Activated effector memory CD4-positive, alpha-beta T cell treated with Interleukin-2 at 50 U/mL for 16 hours (primary cell): ENCODE measurements around the gene NOP16.

ENCODE experiments used
- DNase-seq: peaks from one replicate; pipeline ENCODE4 v3.0.0-alpha.2; 2020

NOP16 gene

DNA sequence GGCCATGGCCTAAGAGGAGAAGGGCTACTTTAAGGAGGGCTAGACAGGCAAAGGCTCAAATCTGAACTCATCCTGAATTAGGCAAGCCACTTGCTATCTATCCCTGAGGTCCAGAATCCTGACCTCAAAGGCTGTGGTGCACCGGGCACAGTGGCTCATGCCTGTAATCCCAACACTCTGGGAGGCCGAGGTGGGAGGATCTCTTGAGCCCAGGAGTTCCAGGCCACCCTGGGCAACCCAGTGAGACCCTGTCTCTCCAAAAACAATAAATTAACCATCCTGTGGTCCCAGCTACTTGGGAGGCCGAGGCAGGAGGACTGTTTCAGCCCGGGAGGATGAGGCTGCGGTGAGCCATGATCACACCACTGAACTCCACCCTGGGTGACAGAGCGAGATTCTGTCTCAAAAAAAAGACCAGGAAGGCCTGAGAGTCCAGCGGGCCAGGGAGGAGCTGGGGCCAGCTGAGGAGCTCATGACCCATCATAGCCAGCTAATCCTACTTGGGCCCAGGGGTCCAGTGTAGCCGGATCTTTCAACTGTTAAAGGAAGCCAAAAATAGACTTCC, 4.0 kb downstream of the NOP16 start:
- no peak for DNase-seq

DNA sequence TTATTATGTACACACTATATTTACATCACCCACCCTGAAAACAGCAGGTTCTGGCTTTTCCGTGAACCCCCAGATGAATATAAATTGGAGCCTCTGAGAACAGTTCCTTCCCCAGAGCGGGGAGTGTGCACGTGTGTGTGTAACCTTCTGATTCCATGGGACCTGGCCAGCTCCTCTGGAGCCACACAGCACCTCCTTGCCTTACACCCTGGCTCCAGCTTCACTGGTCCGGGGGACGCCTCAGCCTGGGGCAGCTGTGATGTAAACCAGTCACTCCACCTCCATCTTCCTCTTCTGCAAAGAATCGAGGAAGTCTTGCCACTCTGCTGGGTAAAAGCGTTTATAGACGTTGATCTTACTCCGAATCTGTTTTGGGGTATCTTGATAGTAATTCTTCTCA, 4.4 kb downstream of the NOP16 start:
- no peak for DNase-seq

DNA sequence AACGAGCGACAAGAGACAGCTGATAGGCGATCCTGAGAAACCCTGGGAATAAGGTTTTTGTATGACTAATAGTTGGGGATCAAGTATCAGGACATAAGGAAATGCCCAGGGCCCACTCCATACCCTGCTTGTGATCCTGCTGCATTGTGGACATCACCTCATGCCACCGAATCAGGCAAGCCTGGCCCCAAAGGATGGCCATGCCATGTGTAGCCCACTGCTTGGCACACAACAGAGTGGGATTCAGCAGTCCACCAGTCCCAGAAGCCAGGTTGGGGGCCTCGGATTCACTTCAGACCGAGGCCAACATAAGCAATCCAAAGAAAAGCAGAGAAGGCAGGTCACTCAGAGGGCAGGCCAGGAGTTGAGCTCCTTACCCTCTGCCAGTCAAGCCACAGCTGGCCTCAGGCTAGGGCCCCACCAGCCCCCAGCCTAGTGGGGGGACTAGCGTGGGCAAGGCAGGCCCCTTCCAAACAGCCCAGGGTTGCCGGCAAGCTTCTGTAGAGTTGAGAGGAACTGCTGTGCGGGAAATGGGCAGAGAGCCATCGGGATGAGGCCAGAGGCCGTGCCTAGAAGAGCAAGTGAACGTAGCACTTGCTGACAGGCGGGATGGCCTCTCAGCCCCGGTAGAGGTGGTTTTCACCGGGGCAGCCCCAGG, 5.0 kb downstream of the NOP16 start:
- DNase-seq = no peak

DNA sequence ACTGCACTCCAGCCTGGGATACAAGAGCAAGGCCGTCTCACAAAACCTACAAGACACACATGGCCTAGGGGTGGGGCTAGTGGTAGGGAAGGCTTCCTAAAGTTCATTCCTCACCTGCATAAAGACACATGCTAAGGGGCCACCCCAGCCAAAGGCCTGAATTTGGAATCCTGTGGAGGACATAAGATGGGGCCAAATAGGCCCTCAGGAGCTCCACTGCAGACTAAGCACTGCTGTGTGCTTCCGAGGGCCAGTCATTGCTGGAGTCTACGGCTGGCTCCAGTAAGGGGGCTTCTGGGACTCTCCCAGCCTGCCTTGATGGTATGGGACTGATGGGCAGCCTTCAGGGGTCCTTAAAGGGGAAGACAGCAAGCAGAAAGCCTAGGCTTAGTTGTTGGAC, 5.7 kb downstream of the NOP16 start:
- no peak for DNase-seq

DNA sequence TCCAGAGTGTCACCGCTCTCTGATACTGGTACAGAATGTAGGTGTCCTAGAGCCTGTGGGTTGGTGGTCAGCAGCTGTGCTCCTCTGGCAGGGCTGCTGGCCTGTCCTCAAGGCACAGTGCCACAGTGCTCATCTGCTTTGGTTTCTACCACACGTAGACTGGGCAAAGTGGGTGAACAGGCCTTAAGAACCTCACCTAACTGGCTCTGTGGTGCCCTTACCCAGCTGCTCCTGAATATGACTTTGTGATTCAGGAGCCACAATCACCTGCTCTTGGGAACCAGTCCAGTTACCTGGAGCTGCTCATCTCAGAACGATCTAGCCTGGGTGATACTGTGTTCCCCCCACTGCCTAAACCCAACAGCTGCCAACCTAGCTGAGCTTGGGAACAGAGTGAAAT, 6.4 kb downstream of the NOP16 start:
- DNase-seq = no peak

DNA sequence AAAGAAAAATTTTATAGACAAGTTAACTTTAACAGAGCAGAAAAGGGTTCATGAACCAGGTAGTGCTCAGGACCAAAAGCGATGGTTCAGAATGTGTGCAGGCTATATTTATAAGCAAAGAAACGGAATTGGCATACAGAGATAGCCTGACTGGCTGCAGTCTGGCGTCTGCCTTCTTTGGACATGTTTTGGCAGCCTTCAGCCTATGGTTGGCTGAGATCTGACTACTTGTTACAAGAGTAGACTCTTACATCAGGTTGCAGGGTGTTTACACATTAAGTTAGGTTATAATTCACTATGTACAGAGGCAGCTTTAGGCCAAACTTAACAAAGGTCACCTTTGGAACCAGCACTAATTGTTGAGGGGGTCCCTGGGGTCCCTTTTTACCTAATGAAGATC, 7.0 kb downstream of the NOP16 start:
- DNase-seq = no peak

DNA sequence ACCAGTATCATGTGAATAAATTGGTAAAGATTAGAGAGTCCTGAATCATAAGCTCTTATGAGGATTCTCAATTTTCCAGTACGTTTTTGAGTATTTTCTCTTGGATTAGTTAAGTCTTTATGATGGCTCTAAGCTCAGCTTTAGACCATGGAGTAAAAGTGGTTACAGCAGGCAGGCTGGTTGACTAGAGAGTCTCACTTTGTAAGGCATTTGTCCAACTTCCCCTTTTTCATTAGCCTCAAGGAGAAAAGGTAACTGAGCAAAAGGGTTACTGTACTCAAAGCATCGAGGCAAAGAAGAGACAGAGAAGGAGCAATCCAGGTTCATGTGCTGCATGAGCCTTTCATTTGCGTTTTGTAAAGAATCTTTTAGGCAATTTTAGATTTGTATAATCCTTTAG, 8.5 kb downstream of the NOP16 start:
- DNase-seq = no peak

DNA sequence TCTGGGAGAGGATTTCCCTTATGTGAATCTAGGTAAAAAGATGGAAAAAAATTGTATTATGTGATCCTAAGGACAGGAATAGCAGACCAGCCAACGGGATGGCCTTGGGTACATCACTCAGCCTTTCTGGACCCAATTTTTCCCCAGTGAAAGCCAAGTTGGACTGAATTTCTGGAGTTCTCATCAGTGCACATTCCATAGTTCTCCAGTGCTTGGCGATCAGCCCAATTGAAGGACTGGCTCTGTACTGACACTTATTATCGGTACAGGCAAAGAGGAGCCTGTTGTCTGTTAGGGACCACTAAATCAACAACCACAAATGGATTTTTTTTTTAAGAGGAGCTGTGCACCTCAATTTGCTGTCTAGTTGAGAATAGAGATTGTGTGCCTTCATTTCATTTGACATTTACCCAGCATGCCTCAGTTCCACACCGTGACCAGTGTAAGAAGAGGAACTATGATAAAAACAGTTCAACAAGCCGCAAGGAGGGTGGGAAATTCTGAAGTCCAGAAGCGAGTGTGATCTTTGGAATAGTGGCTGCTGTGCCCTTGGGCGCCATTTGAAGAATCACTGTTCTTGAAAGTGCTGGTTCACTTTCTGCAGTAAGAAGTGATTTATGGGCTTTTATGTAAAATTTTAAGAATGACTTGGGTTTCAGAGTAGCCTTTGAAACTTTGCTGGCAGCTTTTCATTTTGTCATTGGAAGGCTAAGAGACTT, 15.1 kb downstream of the NOP16 start:
- no peak for DNase-seq

DNA sequence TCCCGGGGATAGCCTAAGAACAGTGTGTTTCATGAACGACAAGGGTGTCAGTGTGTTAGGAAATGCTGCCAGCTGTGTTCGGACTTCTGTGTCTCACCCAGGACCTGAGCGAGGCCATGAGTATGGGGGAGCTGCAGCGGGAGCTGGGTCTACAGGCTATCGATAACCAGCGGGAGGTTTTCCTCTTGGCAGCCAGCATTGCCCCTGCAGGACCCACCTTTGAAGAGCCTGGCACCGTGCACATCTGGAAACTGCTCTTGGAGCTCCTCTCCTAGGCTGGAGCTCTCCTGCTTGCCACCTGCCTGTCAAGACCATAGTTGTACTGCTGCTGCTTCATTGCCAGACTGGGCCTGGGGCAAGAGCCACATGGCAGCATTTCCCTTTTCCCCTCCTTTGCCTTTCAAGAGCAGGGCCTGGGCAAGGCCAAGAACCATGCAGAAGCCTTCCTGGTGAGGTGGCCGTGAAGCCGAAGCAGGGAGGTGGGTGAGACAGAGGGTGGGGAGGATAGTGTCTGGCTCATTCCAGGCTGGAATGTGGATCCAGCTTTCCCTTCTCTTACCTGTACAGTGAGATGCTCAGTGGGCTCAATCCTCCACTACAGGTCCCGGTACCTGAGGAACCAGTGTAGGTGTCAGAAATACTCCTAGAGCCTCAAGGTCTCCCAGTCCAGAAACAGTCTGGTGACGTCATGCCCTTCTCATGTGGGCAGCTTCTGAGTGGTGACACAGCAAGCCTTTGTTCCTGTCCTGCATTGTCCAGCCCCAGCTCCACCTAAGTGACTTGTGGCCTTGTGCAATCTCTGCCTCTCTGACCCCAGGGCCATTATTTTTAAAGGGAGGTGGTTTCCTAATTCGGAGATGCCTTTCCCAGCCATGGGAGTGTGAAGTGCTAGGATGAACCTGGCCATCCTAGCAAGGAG, 16.5 kb downstream of the NOP16 start:
- DNase-seq = no peak

DNA sequence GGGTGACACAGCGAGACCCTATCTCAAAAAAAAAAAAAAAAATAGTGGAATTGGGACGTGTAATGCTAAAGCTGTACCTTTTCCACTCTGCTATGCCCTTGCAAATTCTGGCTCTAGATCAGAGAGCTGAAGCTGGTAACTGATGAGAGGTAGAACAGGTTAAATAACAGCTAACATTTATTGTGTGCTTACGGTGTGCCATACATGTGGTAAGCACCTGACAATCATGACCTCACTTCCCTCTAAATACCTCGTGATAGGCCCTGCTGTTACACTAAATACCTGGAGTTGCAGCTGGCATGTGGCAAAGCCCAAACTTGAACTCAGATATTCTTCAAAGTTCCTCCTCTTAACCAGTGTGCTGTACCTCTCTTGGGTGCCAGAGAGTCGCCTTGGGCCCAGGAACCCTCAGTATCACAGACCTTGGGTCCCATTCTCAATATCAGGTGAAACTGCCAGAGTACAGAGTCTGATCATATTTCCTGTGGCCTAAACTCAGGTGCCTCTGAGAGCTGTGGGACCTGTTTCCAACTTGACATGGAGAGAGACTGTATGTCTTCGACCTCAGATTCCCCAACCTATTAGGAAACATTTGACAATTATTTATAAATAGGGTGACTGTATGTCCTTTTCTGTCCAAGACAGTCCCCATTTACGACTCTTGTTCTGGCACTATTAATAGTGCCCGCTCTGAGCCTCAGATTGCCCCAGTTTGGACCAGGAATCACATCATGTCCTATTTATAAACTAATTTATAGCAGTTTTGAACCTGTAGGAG, 18.3 kb downstream of the NOP16 start:
- no peak for DNase-seq

DNA sequence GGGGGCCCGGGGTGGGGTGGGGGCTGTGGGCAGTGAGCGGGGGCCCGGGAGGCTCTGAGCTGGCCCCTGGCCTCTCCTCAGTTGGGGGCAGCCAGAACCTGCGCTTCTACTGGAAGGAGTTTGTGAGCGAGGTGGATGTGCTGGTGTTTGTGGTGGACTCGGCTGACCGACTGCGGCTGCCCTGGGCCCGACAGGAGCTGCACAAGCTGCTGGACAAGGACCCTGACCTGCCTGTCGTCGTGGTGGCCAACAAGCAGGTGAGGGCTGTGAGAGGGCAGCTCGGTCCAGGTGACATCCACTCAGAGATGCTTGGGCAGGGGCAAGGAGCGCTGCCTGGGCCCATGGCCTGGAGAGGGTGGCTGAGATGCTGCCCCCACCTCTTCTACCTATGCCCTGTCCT, 19.7 kb downstream of the NOP16 start:
- DNase-seq = no peak

DNA sequence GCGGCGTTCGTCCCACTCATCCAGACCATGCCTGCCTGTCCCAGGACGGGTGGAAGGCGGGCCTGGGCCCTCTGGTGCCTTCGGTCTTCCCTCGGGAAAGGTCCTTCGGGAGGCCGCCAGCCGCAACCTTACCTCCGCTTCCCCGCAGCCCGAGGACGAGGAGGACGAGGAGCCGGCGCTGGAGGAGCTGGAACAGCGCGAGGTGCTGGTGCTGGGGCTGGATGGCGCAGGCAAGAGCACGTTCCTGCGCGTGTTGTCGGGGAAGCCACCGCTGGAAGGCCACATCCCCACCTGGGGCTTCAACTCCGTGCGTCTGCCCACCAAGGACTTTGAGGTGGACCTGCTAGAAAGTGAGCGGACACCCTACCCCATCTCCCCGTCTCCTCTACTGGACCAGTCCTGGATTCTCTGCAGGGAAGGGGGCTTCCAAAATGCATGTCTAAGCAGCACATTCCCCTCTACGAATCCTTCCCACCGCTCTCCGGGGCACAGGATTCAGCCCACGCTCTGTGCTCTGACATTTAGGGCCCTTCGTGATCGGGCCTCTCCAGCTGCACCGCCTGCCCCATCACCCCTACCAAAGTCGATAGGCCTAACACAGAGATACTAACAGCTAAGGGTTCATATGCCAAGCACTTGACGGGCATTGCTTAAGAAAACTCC, 22.0 kb downstream of the NOP16 start:
- no peak for DNase-seq

DNA sequence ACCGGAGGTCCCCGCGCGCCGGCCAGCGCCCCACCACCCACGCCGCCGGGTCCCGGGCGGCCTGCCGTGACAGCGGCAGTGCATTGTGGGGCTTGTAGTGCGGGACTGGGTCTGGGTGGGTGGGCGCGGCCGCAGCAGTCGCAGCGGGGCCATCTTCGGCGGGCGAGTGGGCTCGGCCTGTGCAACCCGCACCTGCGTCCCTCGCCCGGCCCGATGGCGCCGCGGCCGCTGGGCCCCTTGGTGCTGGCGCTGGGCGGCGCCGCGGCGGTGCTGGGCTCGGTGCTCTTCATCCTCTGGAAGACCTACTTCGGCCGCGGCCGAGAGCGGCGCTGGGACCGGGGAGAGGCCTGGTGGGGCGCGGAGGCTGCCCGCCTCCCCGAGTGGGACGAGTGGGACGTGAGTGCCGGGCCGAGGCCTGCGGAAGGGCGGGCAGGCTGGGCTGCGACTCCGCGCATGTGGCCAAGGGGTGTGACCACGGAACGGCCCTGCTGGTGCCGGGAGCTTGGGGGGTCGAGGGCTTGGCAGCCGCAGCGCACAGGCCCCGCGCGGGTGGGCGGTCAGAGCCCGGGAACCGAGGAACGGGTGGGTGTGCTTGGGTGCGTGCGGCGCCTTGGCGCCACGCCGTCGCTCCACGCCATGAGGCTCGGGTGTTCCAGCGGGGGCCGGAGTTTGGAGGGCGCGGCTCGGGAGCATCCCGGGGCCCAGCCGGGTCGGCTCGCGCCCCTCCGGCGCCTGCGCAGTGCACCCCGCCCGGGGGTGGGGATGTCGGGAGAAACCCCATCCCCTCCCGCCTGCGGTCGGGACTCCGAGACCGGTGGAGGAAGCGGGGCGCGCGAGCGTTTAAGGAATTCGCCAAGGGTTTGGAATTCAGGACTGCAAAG, 22.8 kb downstream of the NOP16 start, which contains the start of gene ARL10:
Gene ARL10, plus strand, starts transcription at position 137 of the 881 bp plus-strand sequence. Its CDS starts 77 bp downstream, at position 214.
- DNase-seq = peak; percentile 34

DNA sequence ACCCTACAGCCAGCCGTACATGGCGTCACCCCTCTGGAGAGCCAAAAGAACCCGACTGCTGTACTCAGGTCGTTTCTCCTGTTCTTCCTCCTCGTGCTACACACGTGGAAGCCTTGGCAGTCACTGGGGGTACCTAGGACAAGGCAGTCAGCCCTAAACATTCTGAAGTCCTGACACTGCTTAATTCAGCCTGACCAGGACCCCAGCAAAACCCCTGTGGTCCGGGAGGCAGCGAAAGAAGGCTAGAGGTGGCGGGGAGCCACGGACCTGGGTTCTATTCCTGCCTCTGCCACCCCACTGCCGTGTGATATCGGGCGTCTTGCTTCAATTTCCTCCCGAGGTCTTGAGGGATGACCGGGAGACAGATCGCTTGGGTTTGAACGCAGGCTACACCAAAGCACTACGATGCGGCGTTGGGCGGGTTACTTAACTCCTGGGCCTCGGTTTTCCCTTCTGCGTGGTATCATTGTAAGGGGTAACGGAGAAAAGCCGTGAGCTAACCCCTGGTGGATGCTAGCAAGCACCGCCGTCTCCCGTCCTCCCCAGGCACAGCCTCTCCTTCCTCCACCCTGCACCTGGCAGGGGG, 23.5 kb downstream of the NOP16 start:
- DNase-seq = no peak

DNA sequence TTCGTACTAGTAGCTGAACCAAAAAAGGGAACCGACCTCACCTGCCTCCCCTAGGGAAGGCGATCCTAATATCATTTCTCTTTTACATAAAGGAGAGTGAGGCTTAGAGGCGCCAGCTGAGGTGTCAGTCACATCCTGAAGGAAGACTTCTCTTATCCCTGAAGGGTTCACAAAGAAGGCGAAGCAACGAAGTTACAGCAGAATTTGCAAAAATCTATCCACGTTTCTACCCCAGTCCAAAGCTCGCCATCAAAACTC, 26.2 kb downstream of the NOP16 start:
- DNase-seq = no peak

DNA sequence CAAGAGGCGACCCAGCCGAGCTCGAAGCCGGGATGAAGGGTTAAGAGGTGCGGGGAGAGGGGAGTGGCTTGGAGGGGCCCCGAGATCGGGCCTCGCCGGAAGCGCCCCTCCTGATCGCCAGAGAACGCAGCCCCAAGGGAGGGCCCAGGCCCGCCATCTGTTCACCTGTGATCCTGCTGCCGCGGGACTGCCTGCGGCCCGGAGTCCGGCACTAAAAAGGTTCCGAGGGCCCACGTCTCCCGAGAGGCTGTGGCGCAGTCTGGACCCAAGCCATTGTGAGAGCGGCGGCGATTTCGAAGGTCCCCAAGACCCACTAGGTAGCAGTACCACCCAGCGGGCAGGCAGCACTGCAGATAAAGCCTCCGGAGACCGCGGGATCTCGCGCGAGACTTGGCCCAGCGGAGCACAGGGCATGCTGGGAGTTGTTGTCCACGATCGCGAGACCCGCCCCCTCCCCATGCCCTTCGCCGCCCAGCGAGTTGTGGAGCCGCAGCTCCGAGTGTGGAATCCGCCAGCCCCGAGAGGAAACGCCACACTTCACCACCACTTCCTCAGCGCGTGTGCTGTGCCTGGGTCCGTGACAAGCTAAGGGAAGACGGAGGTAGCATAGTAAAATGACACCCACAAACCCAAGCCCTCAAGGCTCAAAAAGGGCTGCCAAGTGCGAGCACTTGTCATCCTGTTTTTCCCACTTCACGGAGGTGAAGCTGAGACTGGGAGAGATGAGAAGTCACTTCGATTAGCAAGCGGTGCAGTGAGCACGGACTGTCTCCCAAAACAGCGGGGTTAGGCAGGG, 26.8 kb downstream of the NOP16 start, which contains the start of gene KIAA1191:
Gene KIAA1191, minus strand, starts transcription at position 328 of the 796 bp plus-strand sequence. CDS start 2,256 bp downstream, outside the sequence.
- DNase-seq = peak; percentile 95

DNA sequence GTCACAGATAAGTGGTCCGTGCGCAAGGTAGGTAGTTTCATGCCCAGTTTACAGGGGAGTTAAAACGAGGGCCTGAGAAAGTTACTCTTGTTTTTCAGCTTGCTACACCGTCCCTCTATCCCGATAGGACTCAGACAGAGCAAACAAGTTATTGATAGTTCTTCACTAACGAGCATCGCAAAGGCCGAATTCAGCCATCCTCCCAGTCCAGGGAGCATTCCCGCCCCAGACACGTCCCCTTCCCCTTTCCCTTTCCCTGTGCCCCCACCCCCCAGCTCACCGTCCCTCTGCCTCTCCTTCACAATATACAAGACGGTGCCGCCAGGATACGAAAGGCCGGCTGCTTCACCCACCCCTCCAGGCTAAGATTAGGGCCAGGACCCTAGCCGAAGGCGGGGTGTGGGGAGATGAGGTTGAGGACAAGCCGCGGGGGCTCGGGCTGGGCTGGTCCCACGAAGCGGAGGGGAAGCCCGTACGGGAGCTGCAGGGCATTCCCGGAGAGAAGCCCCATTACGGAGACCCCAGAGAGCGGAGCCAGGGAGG, 27.4 kb downstream of the NOP16 start:
- no peak for DNase-seq

DNA sequence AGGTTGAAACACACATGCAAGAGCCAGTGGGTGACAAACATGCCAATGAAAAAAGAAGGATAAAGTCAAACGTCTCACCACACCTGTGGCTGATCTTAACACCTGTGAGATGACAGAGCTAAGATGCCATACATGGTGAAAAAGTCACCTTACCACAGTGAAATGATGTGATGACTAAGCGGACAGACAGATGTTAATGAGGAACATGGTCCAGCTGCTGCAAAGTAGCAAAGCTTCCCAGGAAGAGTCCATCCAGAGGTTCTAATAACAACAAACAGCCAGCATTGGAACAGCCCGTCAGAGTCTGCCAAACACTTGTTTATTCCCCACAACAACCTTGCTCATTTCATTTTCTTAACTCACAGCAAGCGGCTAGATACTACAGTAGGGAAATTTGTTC, 28.7 kb downstream of the NOP16 start:
- DNase-seq = no peak

DNA sequence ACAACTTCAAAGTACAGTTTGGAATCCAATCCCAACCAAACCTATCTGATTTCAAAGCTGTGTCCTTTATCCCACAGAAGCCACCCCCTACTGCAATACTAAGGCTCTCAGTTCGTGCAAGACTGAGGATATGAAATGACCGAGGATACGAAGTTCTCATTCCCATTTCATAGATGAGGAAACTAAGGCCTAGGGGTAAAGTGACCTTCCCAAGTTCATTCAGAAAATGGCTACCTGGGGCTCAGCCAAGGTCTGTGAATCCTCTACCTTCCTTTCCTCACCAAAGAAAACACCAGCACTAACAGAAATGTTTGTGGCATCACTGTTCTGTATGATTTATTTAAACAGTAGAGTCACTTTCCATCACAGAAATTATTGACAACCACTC, 32.2 kb downstream of the NOP16 start:
- DNase-seq = no peak
